Ascending aorta (tissue), 2 donors: ENCODE measurements around the gene TEAD1. TPM values are rescaled to one million over a fixed set of nuclear protein-coding genes. Genes with fewer than 3 reads are reported as not detected.
A peak's percentile ranks its signal among the peaks of the same experiment; 100 is the strongest.

ENCODE experiments used
- DNase-seq, 2 donors: peaks; one replicate each; pipeline ENCODE4 v3.0.0-alpha.2; 2019; ENCODE audit warnings: low spot score in 2 of 2
- H3K27ac ChIP-seq, 2 donors: fragments of 200-600 bp; sonication (generic); one replicate each; pipeline ENCODE4 v1.5.1; 2016 to 2017; ENCODE audit warnings: mild to moderate bottlenecking in 1 of 2
- H3K27me3 ChIP-seq: fragments of 200-600 bp; sonication (generic); one replicate; pipeline ENCODE4 v1.5.1; 2017
- H3K36me3 ChIP-seq, 2 donors: fragments of 200-600 bp; sonication (generic); one replicate each; pipeline ENCODE4 v1.5.1; 2016
- H3K4me1 ChIP-seq, 2 donors: fragments of 200-600 bp; sonication (generic); one replicate each; pipeline ENCODE4 v1.5.1; 2016 to 2017; ENCODE audit warnings: mild to moderate bottlenecking in 1 of 2
- H3K4me3 ChIP-seq, 2 donors: fragments of 200-600 bp; sonication (generic); one replicate each; pipeline ENCODE4 v1.5.1; 2016 to 2017; ENCODE audit warnings: mild to moderate bottlenecking in 1 of 2
- H3K9me3 ChIP-seq, 2 donors: fragments of 200-600 bp; sonication (generic); one replicate each; pipeline ENCODE4 v1.5.1; 2016
- intact Hi-C: fragments of 100-400 bp; cut with DNase I; formaldehyde crosslinking; loops from one replicate; pipeline ENCODE4 v1.15.1; 2023
- total RNA-seq: library from RNA; depleted of rRNA; stranded (reverse); fragments of >200 nt; gene quantifications from one replicate; pipeline ENCODE4 v1.1.0, GENCODE V29; 2016
- TF ChIP-seq, protein P1 (sequence below), 3 experiments: fragments of 200-600 bp in 2 of 3; fragments of 450-650 bp in 1 of 3; sonication (generic) in 2 of 3; IDR thresholded peaks; one replicate each; pipeline ENCODE4 v1.5.1; 2016 to 2019; ENCODE audit warnings: antibody characterized with exemption in 3 of 3, mild to moderate bottlenecking in 1 of 3, moderate library complexity in 1 of 3

TEAD1 gene
- total RNA-seq, 1 donor from 2014 or later, result 112 TPM

GRCh38 chr11:12674571-12674935, 332 bp downstream of the TEAD1 start:
- H3K4me1 ChIP-seq, result peaks cover 0 to 11% of the 10 kb centered on the region in 2 donors
- no peak for DNase-seq
- peak overlapping the region; percentile 86 to 99 for H3K27ac ChIP-seq
- TF ChIP-seq, protein P1, sequence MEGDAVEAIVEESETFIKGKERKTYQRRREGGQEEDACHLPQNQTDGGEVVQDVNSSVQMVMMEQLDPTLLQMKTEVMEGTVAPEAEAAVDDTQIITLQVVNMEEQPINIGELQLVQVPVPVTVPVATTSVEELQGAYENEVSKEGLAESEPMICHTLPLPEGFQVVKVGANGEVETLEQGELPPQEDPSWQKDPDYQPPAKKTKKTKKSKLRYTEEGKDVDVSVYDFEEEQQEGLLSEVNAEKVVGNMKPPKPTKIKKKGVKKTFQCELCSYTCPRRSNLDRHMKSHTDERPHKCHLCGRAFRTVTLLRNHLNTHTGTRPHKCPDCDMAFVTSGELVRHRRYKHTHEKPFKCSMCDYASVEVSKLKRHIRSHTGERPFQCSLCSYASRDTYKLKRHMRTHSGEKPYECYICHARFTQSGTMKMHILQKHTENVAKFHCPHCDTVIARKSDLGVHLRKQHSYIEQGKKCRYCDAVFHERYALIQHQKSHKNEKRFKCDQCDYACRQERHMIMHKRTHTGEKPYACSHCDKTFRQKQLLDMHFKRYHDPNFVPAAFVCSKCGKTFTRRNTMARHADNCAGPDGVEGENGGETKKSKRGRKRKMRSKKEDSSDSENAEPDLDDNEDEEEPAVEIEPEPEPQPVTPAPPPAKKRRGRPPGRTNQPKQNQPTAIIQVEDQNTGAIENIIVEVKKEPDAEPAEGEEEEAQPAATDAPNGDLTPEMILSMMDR (IDR thresholded peaks at IDR 0.05), result no peak
- peak overlapping the region; percentile 85 to 97 for H3K4me3 ChIP-seq
- no peaks in the 10 kb centered on the region for H3K27me3 ChIP-seq
- H3K36me3 ChIP-seq, result no peaks in the 10 kb centered on the region
- intact Hi-C loops, result loop anchor here (1.0 to 5.0 kb wide), 5 partner anchors 19 to 342 kb away; partner anchors contain the start of gene PARVA
- no peaks in the 10 kb centered on the region for H3K9me3 ChIP-seq

DNA sequence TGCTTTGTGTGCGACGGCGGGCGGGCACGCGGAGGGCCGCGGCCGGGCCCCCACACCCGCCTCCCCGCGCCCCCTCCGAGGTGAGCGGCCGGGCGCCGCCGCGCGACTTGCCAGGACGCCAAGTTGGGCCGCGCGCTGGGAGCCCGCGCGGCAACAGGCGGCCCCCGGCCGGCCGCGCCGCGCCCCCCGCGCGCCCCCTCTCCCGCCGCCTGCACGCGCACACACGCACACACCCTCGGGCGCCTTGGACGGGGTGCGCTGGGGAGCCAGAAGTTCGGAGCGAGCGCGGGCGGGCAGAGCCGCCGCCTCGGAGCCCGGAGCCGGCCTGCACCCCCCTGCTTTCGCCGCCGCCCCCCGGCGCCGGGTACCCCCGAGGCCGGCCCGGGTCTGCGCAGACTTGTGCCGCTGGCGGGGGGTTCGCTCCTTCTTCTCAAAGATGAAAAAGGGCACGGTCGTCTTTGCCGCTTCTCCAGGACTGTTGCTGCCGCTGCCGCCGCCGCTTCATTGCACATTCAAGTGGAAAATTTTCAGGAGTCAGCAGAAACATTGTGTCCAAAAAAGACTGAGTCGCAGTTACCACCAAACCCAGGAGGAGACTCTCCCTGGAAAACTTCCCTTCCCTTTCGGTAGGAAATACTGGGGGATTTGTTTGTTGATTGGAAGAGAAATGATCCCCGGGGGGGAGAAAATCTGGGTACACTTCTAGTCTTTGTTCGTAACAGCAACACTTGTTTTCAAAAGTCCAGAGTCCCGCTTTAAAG, 895 bp downstream of the TEAD1 start:
- peak overlapping the region; percentile 85 to 97 for H3K4me3 ChIP-seq
- H3K9me3 ChIP-seq, result no peaks in the 10 kb centered on the region
- DNase-seq, result peak in 1 of 2 donors; percentile 75
- H3K27me3 ChIP-seq, result no peaks in the 10 kb centered on the region
- peak overlapping the region; percentile 86 to 99 for H3K27ac ChIP-seq
- H3K36me3 ChIP-seq, result no peaks in the 10 kb centered on the region
- TF ChIP-seq, protein P1 (IDR thresholded peaks at IDR 0.05), result no peak
- peaks cover 2 to 11% of the 10 kb centered on the region in 2 donors for H3K4me1 ChIP-seq
- intact Hi-C loops, result loop anchor here (1.0 to 5.0 kb wide), 6 partner anchors 18 to 343 kb away; partner anchors contain the start of gene PARVA

DNA sequence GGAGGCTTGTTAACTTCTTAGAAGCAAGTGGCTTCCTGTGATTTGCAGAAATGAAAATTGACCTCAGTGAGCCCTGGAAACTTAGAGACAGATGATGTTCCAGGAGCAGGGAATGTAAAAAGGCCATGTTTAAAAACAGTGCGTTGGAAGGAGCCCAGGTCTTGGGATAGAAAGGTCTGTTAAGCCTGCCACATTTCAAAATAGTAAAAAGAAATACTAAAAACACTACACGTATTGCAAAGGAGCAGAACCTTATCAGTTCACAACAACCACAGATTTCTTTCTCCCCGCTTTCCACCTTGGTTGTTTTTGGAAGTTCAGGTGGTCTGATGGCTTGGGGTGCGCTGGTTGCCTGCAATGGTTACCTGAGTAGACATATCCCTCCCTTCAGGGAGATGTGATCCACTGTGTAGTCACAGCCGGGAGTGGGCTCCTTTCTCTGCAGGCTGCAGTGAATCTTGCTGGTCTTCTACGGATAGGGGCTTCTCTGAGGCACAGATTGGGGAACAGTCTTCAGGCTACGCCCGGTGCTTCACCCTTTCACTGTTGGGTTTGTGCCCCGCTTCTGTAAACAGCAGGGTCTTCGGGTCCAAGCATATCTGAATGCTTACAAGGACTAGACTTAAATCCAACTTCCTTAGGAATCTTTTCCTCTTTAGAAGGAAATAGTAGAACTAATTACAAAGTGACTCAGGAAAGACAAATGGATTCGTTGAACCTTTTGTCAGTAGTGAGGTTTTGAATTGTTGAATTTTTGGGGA, 1.9 kb downstream of the TEAD1 start:
- intact Hi-C loops, result loop anchor here (1.0 kb wide), 1 partner anchor 213 kb away; no protein-coding TSS in a partner anchor

DNA sequence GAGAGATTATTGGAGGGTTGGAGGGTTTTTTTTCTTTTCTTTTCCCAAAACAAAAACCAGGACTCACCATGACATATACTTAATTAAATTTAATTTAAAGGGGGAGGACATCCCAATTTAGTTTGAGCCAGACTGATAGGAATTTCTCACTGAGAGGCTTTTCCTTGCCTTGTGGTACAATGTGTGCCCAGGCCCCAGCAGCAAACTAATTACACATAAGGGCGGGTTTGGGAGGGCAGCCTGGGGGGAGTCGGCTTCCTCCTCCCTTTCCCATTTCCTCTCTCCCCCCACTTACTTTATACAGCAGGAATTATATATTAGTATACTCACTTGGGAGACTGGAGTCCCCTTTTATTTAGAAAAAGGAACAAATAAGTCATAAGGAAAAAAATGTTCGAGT, 2.9 kb downstream of the TEAD1 start:
- H3K27ac ChIP-seq, result peak overlapping the region in 1 of 2 donors; percentile 99
- no peaks in the 10 kb centered on the region for H3K36me3 ChIP-seq
- no peak for DNase-seq
- intact Hi-C loops, result no loop called here
- peak overlapping the region; percentile 85 to 97 for H3K4me3 ChIP-seq
- H3K9me3 ChIP-seq, result no peaks in the 10 kb centered on the region
- TF ChIP-seq, protein P1 (IDR thresholded peaks at IDR 0.05), result no peak
- peaks cover 2 to 17% of the 10 kb centered on the region in 2 donors for H3K4me1 ChIP-seq
- H3K27me3 ChIP-seq, result no peaks in the 10 kb centered on the region

More for the DNA sequence above, 1.9 kb downstream of the TEAD1 start:
- TF ChIP-seq, protein P1 (IDR thresholded peaks at IDR 0.05), result no peak
- no peaks in the 10 kb centered on the region for H3K36me3 ChIP-seq
- H3K4me3 ChIP-seq, result peak overlapping the region; percentile 85 to 97
- peak overlapping the region; percentile 56 to 99 for H3K27ac ChIP-seq
- H3K27me3 ChIP-seq, result no peaks in the 10 kb centered on the region
- no peak for DNase-seq
- H3K9me3 ChIP-seq, result no peaks in the 10 kb centered on the region
- H3K4me1 ChIP-seq, result peaks cover 2 to 17% of the 10 kb centered on the region in 2 donors

GRCh38 chr11:12678092-12678491, 3.9 kb downstream of the TEAD1 start:
- Histone ChIP-seq H3K4me3 (peak overlapping the region in 1 of 2 donors; percentile 19), H3K4me1 (peaks cover 2 to 17% of the 10 kb centered on the region in 2 donors), H3K9me3 (no peaks in the 10 kb centered on the region), H3K36me3 (no peaks in the 10 kb centered on the region), H3K27me3 (no peaks in the 10 kb centered on the region), H3K27ac (no peak overlapping the region)
- DNase-seq, result no peak
- intact Hi-C loops, result no loop called here
- TF ChIP-seq, protein P1 (IDR thresholded peaks at IDR 0.05), result no peak
